ENCODE results near the gene TRAF3.

The TRAF3 gene

GRCh38 chr14:102866982-102867761 lies 89.9 kb downstream of the TRAF3 start:
- Histone ChIP-seq H3K4me1 (ENCODE audit: insufficient read depth, low read length, severe bottlenecking) (peaks cover 5% of the 10 kb centered on the region), H3K4me3 (ENCODE audit: low read depth, low read length, poor library complexity, severe bottlenecking) (no peak overlapping the region), H3K9ac (ENCODE audit: low read length) (no peak overlapping the region), H2AFZ (ENCODE audit: low read length) (no peak overlapping the region), H3K27me3 (ENCODE audit: insufficient read depth, low read length) (no peaks in the 10 kb centered on the region), H3K4me2 (ENCODE audit: low read length) (no peak overlapping the region), H3K9me3 (ENCODE audit: low read length) (no peaks in the 10 kb centered on the region), H3K36me3 (ENCODE audit: insufficient read depth, low read length) (no peaks in the 10 kb centered on the region; the same call in none of the 2 replicates), H3K79me2 (ENCODE audit: insufficient read depth, low read length) (no peaks in the 10 kb centered on the region), H3K9me2 (ENCODE audit: low read depth, low read length) (no peaks in the 10 kb centered on the region), H3F3A (ENCODE audit: insufficient read depth, low read length) (no peaks in the 10 kb centered on the region), H3K27ac (ENCODE audit: low read depth, low read length, poor library complexity, severe bottlenecking) (no peak overlapping the region), H4K20me1 (ENCODE audit: insufficient read depth, low read length) (no peaks in the 10 kb centered on the region)
- TF ChIP-seq CTCF (IDR thresholded peaks at IDR 0.05; ENCODE audit: low read length), result no peak
- no peak for TF ChIP-seq EZH2 (IDR thresholded peaks at IDR 0.05; ENCODE audit: borderline replicate concordance, low read length)

- no peak overlapping the region for H3K4me3 ChIP-seq (ENCODE audit: low read depth, low read length, poor library complexity, severe bottlenecking)
- no peak overlapping the region for H2AFZ ChIP-seq (ENCODE audit: low read length)
- no peak overlapping the region for H3K9ac ChIP-seq (ENCODE audit: low read length)
- no peak overlapping the region for H3K27ac ChIP-seq (ENCODE audit: low read depth, low read length, poor library complexity, severe bottlenecking)
- no peak for TF ChIP-seq EZH2 (IDR thresholded peaks at IDR 0.05; ENCODE audit: borderline replicate concordance, low read length)
- TF ChIP-seq CTCF (IDR thresholded peaks at IDR 0.05; ENCODE audit: low read length), result no peak
- H3K4me2 ChIP-seq (ENCODE audit: low read length), result no peak overlapping the region
- H3K9me2 ChIP-seq (ENCODE audit: low read depth, low read length), result no peaks in the 10 kb centered on the region
- no peaks in the 10 kb centered on the region for H3F3A ChIP-seq (ENCODE audit: insufficient read depth, low read length)
- H3K79me2 ChIP-seq (ENCODE audit: insufficient read depth, low read length), result no peaks in the 10 kb centered on the region
- no peaks in the 10 kb centered on the region for H4K20me1 ChIP-seq (ENCODE audit: insufficient read depth, low read length)
- H3K9me3 ChIP-seq (ENCODE audit: low read length), result no peaks in the 10 kb centered on the region
- H3K27me3 ChIP-seq (ENCODE audit: insufficient read depth, low read length), result no peaks in the 10 kb centered on the region
- H3K4me1 ChIP-seq (ENCODE audit: insufficient read depth, low read length, severe bottlenecking), result peaks cover 5% of the 10 kb centered on the region
- peaks cover 2% of the 10 kb centered on the region for H3K36me3 ChIP-seq (ENCODE audit: insufficient read depth, low read length)
Measured at GRCh38 chr14:102867826-102868580, 90.8 kb downstream of the TRAF3 start.

GRCh38 chr14:102868956-102869547 lies 91.8 kb downstream of the TRAF3 start:
- Histone ChIP-seq H3K36me3 (ENCODE audit: insufficient read depth, low read length) (peaks cover 5% of the 10 kb centered on the region; the same call in 1 of the 2 replicates), H3K27ac (ENCODE audit: low read depth, low read length, poor library complexity, severe bottlenecking) (no peak overlapping the region), H3F3A (ENCODE audit: insufficient read depth, low read length) (no peaks in the 10 kb centered on the region), H4K20me1 (ENCODE audit: insufficient read depth, low read length) (no peaks in the 10 kb centered on the region), H2AFZ (ENCODE audit: low read length) (no peak overlapping the region), H3K4me1 (ENCODE audit: insufficient read depth, low read length, severe bottlenecking) (peaks cover 5% of the 10 kb centered on the region), H3K27me3 (ENCODE audit: insufficient read depth, low read length) (no peaks in the 10 kb centered on the region), H3K9me3 (ENCODE audit: low read length) (no peaks in the 10 kb centered on the region), H3K4me3 (ENCODE audit: low read depth, low read length, poor library complexity, severe bottlenecking) (no peak overlapping the region), H3K79me2 (ENCODE audit: insufficient read depth, low read length) (no peaks in the 10 kb centered on the region), H3K9me2 (ENCODE audit: low read depth, low read length) (no peaks in the 10 kb centered on the region), H3K4me2 (ENCODE audit: low read length) (no peak overlapping the region), H3K9ac (ENCODE audit: low read length) (no peak overlapping the region)
- TF ChIP-seq CTCF (IDR thresholded peaks at IDR 0.05; ENCODE audit: low read length) (no peak), EZH2 (IDR thresholded peaks at IDR 0.05; ENCODE audit: borderline replicate concordance, low read length) (no peak)

Data from OCI-LY1 (cell line).